GM18858 (cell line): ENCODE measurements around the gene HSP90AA1.
A peak's percentile ranks its signal among the peaks of the same experiment; 100 is the strongest.
"Not testable (repeated sequence)": the region's sequence is repeated elsewhere in the genome, so short reads cannot be mapped to it uniquely, and the experiment has no call there.

Experiments
- ATAC-seq: cut with Tn5 transposase; IDR thresholded peaks from one replicate; pipeline ENCODE4 v1.9.1; 2021; ENCODE audit not compliant: unreplicated experiment

The HSP90AA1 gene

GRCh38 chr14:102095231-102095870 lies 8.5 kb upstream of the HSP90AA1 start:
- ATAC-seq, result no peak

GRCh38 chr14:102094101-102094500 lies 7.3 kb upstream of the HSP90AA1 start:
- ATAC-seq, result no peak

- ATAC-seq, result no peak
These were observed 6.0 kb upstream of the HSP90AA1 start for GRCh38 chr14:102092806-102093205.

GRCh38 chr14:102090713-102091112 lies 3.9 kb upstream of the HSP90AA1 start:
- ATAC-seq, result no peak

GRCh38 chr14:102089621-102090343 lies 2.9 kb upstream of the HSP90AA1 start:
- no peak for ATAC-seq

GRCh38 chr14:102088012-102088792 lies 1.4 kb upstream of the HSP90AA1 start:
- no peak for ATAC-seq

GRCh38 chr14:102087762-102088011 lies 843 bp upstream of the HSP90AA1 start:
- ATAC-seq, result no peak

GRCh38 chr14:102086709-102086971 lies 204 bp downstream of the HSP90AA1 start:
- ATAC-seq, result no peak

- peak; percentile 19 for ATAC-seq
These were observed 716 bp downstream of the HSP90AA1 start for GRCh38 chr14:102085948-102086708.

- ATAC-seq, result no peak
These were observed 1.4 kb downstream of the HSP90AA1 start for GRCh38 chr14:102085488-102085887.

GRCh38 chr14:102084931-102085330 lies 1.9 kb downstream of the HSP90AA1 start:
- ATAC-seq, result no peak

GRCh38 chr14:102084522-102084921 lies 2.3 kb downstream of the HSP90AA1 start:
- ATAC-seq, result not testable (repeated sequence)

- no peak for ATAC-seq
These were observed 5.4 kb downstream of the HSP90AA1 start for GRCh38 chr14:102081231-102082080.

GRCh38 chr14:102080183-102081080 lies 6.4 kb downstream of the HSP90AA1 start:
- ATAC-seq, result no peak

GRCh38 chr14:102079700-102079979 lies 7.2 kb downstream of the HSP90AA1 start:
- ATAC-seq, result no peak

GRCh38 chr14:102078831-102079699 lies 7.8 kb downstream of the HSP90AA1 start:
- ATAC-seq, result no peak

- not testable (repeated sequence) for ATAC-seq
These were observed 8.5 kb downstream of the HSP90AA1 start for GRCh38 chr14:102078361-102078791.

- no peak for ATAC-seq
These were observed 9.5 kb downstream of the HSP90AA1 start for GRCh38 chr14:102077382-102077709.

GRCh38 chr14:102075155-102075554 lies 11.7 kb downstream of the HSP90AA1 start:
- no peak for ATAC-seq
